HEK293T (cell line): Measurements from ENCODE around the gene RNF224.

Experiments
- ARNT ChIP-seq: fragments of 450-650 bp; IDR thresholded peaks from 2 replicates; pipeline ENCODE4 v1.6.1; 2017; ENCODE audit warnings: mild to moderate bottlenecking
- ELF4 ChIP-seq: fragments of 450-650 bp; IDR thresholded peaks from 2 replicates; pipeline ENCODE4 v1.6.1; 2017; ENCODE audit warnings: antibody characterized with exemption
- NFRKB ChIP-seq: fragments of 450-650 bp; IDR thresholded peaks from 2 replicates; pipeline ENCODE4 v1.6.1; 2016; ENCODE audit warnings: mild to moderate bottlenecking, moderate library complexity
- SP1 ChIP-seq: fragments of 450-650 bp; IDR thresholded peaks from 2 replicates; pipeline ENCODE4 v1.6.1; 2017
- SUZ12 ChIP-seq: fragments of 450-650 bp; IDR thresholded peaks from 2 replicates; pipeline ENCODE4 v1.6.1; 2016; ENCODE audit warnings: mild to moderate bottlenecking

DNA sequence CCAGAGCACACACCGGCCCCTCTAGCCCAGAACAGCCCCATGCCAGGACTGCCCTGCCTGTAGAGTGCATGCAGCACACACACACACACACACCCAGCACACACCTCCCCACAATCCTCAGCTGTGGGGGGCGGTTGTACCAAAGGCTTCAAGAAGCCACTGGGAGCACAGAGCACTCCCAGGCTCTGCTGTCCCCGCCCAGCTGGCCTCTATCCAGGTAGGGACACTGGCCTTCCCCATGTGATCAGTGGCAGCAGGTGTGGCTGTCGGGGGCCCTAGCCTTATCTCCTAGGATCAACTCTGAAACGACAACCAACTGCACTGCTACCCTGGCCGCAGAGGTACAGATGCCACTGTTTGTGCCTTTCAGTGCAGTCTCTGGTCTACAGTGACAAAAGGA, 40.9 kb upstream of the RNF224 start:
- TF ChIP-seq ELF4 (no peak), SUZ12 (no peak), NFRKB (no peak), SP1 (no peak), ARNT (no peak)
